Fibroblast of villous mesenchyme (primary cell): Measurements from ENCODE around the gene KIF21A. TPM values are rescaled to one million over a fixed set of nuclear protein-coding genes. Genes with fewer than 3 reads are reported as not detected.

ENCODE experiments used
- DNase-seq: peaks from one replicate; pipeline ENCODE4 v3.0.0-alpha.2; 2010; ENCODE audit warnings: low read depth
- H3K4me3 ChIP-seq: 2 replicates; pipeline ENCODE4 v1.5.1; 2011; ENCODE audit warnings: low read depth, mild to moderate bottlenecking, low read length
- total RNA-seq: library from RNA; depleted of rRNA; stranded (reverse); fragments of >200 nt; gene quantifications from 2 replicates; pipeline ENCODE4 v1.2.3, GENCODE V29; 2012
- TF ChIP-seq, protein P1 (sequence below): IDR thresholded peaks from 2 replicates; pipeline ENCODE4 v1.5.1; 2012; ENCODE audit warnings: low read depth, mild to moderate bottlenecking, low read length; ENCODE audit not compliant: insufficient read depth

The KIF21A gene
- total RNA-seq, 1 donor = 11.2 TPM

DNA sequence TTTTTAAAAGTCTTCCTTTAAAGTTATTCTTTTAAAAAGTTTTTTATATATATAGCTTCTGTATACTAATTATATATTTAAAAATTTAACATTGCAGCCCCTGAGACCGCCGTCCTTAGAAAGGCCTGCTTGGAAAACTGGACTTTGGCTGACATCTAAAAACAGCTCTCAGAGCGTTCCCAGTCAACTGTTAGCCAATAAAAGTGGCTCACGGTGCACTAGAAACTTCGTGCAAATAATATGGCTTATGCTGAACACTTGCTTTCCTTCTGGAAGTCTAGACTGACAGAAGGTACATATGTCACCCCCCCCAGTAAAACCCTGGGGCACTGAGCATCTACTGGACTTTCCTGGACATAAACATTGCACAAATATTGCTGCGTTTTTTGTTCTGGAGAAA lies 115.0 kb downstream of the KIF21A start:
- no peak for DNase-seq
- TF ChIP-seq, protein P1, sequence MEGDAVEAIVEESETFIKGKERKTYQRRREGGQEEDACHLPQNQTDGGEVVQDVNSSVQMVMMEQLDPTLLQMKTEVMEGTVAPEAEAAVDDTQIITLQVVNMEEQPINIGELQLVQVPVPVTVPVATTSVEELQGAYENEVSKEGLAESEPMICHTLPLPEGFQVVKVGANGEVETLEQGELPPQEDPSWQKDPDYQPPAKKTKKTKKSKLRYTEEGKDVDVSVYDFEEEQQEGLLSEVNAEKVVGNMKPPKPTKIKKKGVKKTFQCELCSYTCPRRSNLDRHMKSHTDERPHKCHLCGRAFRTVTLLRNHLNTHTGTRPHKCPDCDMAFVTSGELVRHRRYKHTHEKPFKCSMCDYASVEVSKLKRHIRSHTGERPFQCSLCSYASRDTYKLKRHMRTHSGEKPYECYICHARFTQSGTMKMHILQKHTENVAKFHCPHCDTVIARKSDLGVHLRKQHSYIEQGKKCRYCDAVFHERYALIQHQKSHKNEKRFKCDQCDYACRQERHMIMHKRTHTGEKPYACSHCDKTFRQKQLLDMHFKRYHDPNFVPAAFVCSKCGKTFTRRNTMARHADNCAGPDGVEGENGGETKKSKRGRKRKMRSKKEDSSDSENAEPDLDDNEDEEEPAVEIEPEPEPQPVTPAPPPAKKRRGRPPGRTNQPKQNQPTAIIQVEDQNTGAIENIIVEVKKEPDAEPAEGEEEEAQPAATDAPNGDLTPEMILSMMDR = no peak
- no peak overlapping the region for H3K4me3 ChIP-seq

DNA sequence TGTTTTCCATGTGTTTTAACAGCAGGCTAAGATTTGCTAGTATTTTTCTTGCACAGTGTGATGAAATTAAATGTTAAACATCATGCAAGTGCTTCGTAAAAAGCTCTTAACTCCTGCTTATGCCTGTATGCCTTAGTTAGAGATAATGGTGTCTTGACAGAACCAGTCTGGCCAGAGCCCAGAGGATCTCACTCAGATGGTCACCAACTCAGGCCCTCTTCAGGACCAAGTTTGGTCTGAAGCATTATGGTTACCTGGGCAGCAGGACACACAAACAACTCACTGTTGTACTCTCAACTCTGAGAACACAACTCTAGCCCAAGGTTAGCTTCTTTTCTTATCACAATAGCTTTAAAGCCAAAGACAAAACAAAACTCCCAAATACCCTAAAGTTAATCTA lies 115.4 kb downstream of the KIF21A start:
- DNase-seq = no peak
- no peak overlapping the region for H3K4me3 ChIP-seq
- TF ChIP-seq, protein P1 = no peak

DNA sequence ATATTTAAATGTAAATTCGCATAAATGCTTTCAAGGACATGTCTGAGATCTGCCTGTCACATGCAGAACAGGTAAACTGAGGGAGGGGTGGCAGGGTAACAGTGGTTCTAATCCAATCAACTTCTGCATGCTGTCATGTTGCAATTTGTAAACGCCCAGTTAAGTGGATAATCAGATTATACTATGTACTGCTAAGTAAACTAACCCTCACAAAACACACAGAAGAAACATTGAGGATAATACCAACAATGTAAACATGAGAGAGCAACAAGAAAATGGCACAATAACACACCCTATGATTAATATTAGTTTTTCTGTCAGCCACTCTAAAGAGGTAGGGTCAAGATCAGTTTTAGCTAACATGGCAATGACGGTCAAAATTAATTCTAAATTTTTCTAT lies 123.7 kb downstream of the KIF21A start:
- TF ChIP-seq, protein P1 = no peak
- no peak for DNase-seq
- no peak overlapping the region for H3K4me3 ChIP-seq

DNA sequence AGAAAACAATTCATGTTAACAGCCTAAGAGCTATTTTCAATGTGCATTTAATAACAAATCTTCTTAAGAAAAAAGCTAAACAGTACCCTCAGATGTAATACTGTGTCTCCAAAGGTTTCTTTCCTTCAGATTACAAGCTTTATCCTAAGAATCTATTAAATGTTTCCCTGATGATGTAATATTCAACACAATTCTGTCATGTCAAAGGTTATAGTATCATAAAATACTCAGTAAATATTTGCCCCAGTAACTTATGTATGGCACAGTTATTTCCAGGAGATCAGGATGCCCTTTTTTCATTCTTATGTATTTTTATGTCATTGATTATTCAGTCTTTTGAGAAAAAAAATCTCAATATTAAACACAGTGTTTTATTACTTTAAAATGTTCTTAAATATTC lies 128.4 kb downstream of the KIF21A start:
- TF ChIP-seq, protein P1 = no peak
- no peak for DNase-seq
- no peak overlapping the region for H3K4me3 ChIP-seq

DNA sequence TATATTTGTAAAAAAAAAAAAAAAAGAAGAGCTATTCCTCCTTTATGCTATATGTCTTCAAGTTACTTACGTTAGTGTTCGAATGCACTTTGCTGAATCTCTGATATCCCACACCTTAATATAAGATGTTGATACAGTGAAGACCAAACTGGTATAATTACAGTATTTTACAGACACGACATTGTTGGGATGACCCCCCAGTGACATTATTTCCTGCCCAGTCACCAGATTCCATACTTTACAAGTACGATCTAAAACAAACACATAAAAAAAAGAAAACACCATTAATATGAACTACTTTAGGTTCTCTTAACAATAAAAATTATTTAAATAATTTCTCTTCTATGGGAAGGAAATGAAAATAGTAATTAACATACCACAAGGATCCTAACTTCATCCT lies 133.4 kb downstream of the KIF21A start:
- H3K4me3 ChIP-seq = no peak overlapping the region
- TF ChIP-seq, protein P1 = no peak
- no peak for DNase-seq

DNA sequence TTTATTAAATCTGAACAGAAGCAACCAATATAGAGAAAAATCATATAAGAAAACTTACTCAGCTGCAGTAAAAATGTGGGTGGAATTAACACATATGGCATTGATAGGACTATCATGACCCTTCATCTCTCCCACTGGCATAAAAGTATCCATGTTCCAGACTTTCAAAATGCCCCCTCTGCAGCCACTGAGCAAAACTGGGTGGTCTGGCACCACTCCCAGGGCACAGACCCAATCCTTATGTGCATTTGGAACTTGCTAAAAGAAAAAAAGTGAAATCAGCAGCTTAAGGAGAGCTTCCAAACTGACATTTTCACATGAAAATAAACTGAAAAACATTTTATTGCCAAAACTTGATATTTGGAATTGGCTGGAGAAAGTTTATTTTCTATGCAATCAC lies 141.5 kb downstream of the KIF21A start:
- H3K4me3 ChIP-seq = no peak overlapping the region
- no peak for DNase-seq
- TF ChIP-seq, protein P1 = no peak

DNA sequence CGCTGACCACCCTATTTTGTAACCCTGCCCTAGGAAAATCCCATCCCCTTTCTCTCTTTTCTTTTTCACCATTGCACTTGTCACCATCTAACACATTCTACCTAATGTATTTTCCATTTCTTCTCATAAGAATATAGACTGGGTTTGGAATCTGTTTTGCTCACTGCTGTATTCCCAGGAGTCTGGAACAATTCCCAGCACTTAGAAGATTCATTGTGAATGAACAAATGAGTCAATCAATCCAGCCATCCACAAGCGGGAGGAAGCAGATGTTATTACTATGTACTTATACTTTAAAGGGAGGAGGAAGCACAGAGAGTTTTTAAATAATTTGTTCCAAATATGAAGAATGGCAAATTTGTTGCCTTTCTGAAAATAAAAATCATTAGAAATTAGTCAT lies 142.1 kb downstream of the KIF21A start:
- TF ChIP-seq, protein P1 = no peak
- DNase-seq = no peak
- H3K4me3 ChIP-seq = no peak overlapping the region
